Nephron (organoid): Measurements from ENCODE around the gene EEIG2.
A peak's percentile ranks its signal among the peaks of the same experiment; 100 is the strongest.
"Not testable (repeated sequence)": the region's sequence is repeated elsewhere in the genome, so short reads cannot be mapped to it uniquely, and the experiment has no call there.

Experiments
- H3K27ac Mint-ChIP-seq, 3 experiments: 2 replicates each; pipeline ENCODE4 v1.8.0; 2020; ENCODE audit warnings: mixed read lengths in 3 of 3, mild to moderate bottlenecking in 2 of 3, moderate library complexity in 1 of 3
- H3K27me3 Mint-ChIP-seq: 2 replicates; pipeline ENCODE4 v1.8.0; 2021; ENCODE audit warnings: low read depth, mild to moderate bottlenecking, moderate library complexity, mixed read lengths
- H3K36me3 Mint-ChIP-seq: 2 replicates; pipeline ENCODE4 v1.8.0; 2020; ENCODE audit warnings: low read depth, mixed read lengths
- H3K4me1 Mint-ChIP-seq: 2 replicates; pipeline ENCODE4 v1.8.0; 2020; ENCODE audit warnings: mixed read lengths
- H3K4me3 Mint-ChIP-seq, 3 experiments: 2 replicates each; pipeline ENCODE4 v1.8.0; 2020; ENCODE audit warnings: mild to moderate bottlenecking in 3 of 3, mixed read lengths in 3 of 3, moderate library complexity in 2 of 3
- H3K9me3 Mint-ChIP-seq: 2 replicates; pipeline ENCODE4 v1.8.0; 2020; ENCODE audit warnings: mixed read lengths
- TF ChIP-seq, protein P1 (sequence below), 3 experiments: fragments of 200-600 bp; sonication (generic); IDR thresholded peaks; one replicate each; pipeline ENCODE4 v1.5.0; 2021; ENCODE audit warnings: antibody characterized with exemption in 3 of 3; ENCODE audit not compliant: unreplicated experiment in 3 of 3

Gene EEIG2

DNA sequence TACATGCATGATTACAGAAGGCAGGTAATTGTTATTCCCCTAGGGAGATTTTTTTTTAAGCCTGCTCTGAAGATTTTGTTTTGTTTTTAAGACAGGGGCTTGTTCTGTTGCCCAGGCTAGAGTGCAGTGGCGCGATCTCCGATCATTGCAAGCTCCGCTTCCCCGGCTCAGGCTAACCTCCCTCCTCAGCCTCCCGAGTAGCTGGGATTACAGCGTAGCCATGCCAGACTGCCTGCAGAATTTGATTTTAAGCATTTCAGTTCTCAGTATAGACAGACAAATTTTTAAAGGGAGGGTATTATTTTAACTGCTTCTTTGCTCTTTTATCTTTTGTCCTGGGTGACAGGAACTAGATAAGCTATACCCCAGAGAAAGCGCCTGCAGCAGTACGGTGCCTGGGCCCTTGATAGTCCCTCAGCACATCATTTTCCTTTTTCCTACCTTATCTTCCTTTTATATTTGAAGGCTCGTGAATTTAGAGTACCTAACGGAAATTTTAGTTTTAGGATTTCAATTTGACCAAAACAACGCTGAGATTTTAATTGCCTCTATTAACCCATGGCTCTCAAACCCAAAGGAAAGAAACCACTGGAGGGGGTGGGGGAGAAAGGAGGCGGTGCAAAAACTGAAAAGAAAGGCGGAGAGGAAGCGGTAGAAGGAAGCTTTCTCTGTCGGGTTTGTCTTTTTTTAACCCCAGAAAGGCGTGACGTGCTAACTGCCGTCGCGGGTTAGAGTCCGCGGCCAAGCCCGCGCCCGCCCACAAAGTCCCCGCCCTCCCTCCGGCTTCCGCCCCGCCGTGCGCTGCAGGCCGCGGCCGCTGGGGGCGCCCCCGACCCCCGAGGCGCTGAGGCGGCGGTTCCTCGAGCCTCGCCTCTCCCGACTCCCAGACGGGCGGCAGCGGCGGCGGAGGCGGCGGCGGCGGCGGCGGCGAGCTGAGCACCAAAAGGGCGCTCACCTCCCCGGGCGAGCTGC, at the start of gene EEIG2:
TSS of gene EEIG2 (plus strand) at position 886 of the 972 bp plus-strand sequence. CDS start 329 bp downstream, outside the sequence.
- Mint-ChIP-seq H3K27me3 (no peaks in the 10 kb centered on the region), H3K27ac (peak within 1 kb of the TSS; percentile 88 to 97 (median 96)), H3K36me3 (no peaks in the 10 kb centered on the region), H3K4me3 (peak within 1 kb of the TSS; percentile 88 to 98 (median 97)), H3K4me1 (peaks cover 10% of the 10 kb centered on the region), H3K9me3 (no peaks in the 10 kb centered on the region)
- TF ChIP-seq, protein P1, sequence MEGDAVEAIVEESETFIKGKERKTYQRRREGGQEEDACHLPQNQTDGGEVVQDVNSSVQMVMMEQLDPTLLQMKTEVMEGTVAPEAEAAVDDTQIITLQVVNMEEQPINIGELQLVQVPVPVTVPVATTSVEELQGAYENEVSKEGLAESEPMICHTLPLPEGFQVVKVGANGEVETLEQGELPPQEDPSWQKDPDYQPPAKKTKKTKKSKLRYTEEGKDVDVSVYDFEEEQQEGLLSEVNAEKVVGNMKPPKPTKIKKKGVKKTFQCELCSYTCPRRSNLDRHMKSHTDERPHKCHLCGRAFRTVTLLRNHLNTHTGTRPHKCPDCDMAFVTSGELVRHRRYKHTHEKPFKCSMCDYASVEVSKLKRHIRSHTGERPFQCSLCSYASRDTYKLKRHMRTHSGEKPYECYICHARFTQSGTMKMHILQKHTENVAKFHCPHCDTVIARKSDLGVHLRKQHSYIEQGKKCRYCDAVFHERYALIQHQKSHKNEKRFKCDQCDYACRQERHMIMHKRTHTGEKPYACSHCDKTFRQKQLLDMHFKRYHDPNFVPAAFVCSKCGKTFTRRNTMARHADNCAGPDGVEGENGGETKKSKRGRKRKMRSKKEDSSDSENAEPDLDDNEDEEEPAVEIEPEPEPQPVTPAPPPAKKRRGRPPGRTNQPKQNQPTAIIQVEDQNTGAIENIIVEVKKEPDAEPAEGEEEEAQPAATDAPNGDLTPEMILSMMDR (IDR thresholded peaks at IDR 0.05; ENCODE audit: unreplicated experiment in 3 of 3) = peak; percentile 83 to 89 (median 84)

DNA sequence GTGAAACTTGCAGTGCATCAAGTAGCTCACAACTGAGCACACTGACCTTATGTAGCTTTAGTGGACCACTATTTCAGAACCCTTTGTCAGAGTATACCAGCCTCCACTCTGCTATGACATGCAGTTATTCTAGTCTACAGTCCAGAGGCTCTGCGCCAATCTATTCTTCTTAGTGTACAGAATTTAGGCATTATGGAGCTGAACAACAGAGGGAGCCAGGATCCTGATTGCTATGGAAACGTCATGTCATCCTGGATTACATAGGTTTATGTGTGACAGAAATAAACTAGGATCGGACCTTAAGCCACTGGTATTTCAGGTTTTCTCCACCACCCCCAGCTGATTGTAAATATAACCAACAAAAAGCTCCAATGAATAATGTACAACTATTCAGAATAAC, 48.1 kb upstream of the EEIG2 start:
- Mint-ChIP-seq H3K9me3 (no peaks in the 10 kb centered on the region), H3K27me3 (peaks cover 5% of the 10 kb centered on the region), H3K4me1 (no peaks in the 10 kb centered on the region), H3K4me3 (no peak overlapping the region), H3K36me3 (no peaks in the 10 kb centered on the region), H3K27ac (no peak overlapping the region)
- TF ChIP-seq, protein P1 (IDR thresholded peaks at IDR 0.05; ENCODE audit: unreplicated experiment in 3 of 3) = no peak

DNA sequence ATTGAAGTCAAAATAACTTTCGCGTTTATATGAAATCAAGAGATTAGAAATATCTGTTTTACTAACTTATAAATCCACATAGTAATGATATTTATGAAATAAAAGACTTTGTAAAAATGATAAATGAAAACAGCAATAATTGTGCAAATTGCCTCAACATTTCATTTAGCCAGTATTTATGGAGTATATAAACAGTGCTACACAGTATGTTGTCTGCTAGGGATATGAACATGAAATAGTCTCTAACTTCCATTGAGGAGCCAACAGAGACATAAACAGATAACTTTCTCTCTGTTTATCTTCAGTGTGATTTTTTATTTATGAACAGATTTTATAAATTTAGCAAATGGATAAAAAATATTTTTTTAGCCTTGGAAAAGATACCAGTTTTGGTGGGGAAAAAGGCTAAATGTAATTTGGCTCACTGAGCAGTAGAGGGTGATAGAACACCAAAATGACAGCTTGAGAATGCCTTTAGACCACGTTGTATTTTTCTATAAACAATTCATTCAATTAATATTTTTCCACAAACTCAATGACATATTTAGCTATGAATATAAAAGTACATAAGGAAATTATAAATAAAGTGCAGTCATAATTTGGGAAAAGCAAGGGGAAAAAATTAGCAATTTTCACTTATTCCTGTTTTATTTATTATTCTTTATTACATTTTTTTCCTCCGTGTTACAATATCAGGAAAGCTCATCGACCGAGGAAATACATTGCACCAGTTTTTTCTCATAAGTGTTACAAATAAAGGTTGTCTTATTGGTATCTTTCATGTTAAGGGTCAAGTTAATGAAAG, 47.5 kb upstream of the EEIG2 start:
- no peaks in the 10 kb centered on the region for H3K9me3 Mint-ChIP-seq
- no peaks in the 10 kb centered on the region for H3K36me3 Mint-ChIP-seq
- no peak overlapping the region for H3K4me3 Mint-ChIP-seq
- peaks cover 5% of the 10 kb centered on the region for H3K27me3 Mint-ChIP-seq
- no peaks in the 10 kb centered on the region for H3K4me1 Mint-ChIP-seq
- TF ChIP-seq, protein P1 (IDR thresholded peaks at IDR 0.05; ENCODE audit: unreplicated experiment in 3 of 3) = peak; percentile 83 to 90 (median 86)
- H3K27ac Mint-ChIP-seq = no peak overlapping the region

DNA sequence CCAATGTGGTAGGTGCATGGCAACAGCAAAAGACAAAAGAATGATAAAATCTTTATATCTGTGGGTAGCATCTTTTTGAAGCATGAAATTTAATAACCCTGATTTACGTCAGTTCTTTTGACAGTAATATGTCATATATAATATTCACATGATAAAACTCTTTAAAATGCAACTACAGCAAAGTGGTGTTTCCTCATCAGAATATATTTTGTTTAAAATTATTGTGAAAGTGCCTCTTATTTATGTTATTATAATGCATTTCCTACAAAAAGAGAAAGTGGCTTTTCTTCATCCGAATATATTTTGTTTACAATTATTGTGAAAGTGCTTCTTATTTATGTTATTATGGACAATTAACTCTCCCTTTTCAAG, 46.9 kb upstream of the EEIG2 start:
- Mint-ChIP-seq H3K9me3 (no peaks in the 10 kb centered on the region), H3K4me3 (no peak overlapping the region), H3K27me3 (peaks cover 5% of the 10 kb centered on the region), H3K4me1 (no peaks in the 10 kb centered on the region), H3K27ac (no peak overlapping the region), H3K36me3 (no peaks in the 10 kb centered on the region)
- TF ChIP-seq, protein P1 (IDR thresholded peaks at IDR 0.05; ENCODE audit: unreplicated experiment in 3 of 3) = no peak

DNA sequence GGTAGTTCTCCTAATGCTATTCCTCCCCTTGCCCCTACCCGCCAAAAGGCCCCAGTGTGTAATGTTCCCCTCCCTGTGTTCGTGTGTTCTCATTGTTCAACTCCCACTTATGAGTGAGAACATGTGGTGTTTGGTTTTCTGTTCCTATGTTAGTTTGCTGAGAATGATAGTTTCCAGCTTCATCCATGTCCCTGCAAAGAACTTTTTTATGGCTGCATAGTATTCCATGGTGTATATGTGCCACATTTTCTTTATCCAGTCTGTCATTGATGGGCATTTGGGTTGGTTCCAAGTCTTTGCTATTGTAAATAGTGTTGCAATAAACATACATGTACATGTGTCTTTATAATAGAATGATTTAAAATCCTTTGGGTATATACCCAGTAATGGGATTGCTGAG, 46.0 kb upstream of the EEIG2 start:
- H3K4me3 Mint-ChIP-seq, H3K9me3 Mint-ChIP-seq, H3K27me3 Mint-ChIP-seq: not testable (repeated sequence)

DNA sequence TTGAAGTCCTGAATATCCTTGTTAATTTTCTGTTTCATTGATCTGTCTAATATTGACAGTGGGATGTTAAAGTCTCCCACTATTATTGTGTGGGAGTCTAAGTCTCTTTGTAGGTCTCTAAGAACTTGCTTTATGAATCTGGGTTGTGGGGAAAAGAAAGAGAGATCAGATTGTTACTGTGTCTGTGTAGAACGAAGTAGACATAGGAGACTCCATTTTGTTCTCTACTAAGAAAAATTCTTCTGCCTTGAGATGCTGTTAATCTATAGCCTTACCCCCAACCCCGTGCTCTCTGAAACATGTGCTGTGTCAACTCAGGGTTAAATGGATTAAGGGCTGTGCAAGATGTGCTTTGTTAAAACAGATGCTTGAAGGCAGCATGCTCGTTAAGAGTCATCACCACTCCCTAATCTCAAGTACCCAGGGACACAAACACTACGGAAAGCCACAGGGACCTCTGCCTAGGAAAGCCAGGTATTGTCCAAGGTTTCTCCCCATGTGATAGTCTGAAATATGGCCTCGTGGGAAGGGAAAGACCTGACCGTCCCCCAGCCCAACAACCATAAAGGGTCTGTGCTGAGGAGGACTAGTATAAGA, 42.5 kb upstream of the EEIG2 start:
- H3K27ac Mint-ChIP-seq, H3K36me3 Mint-ChIP-seq, H3K4me3 Mint-ChIP-seq, H3K9me3 Mint-ChIP-seq, H3K27me3 Mint-ChIP-seq, H3K4me1 Mint-ChIP-seq: not testable (repeated sequence)

More for the DNA sequence above, 46.0 kb upstream of the EEIG2 start:
- H3K36me3 Mint-ChIP-seq, H3K27ac Mint-ChIP-seq, H3K4me1 Mint-ChIP-seq: not testable (repeated sequence)
